ENCODE measurements around the gene HLA-DMB. TPM values are rescaled to one million over a fixed set of nuclear protein-coding genes. Genes with fewer than 3 reads are reported as not detected.
A peak's percentile ranks its signal among the peaks of the same experiment; 100 is the strongest.

Gene HLA-DMB
- total and polyA plus RNA-seq, 3 experiments from 2014 or later, result 4.3 to 25.6 (median 5.3) TPM

- ChIA-PET POLR2A (no interaction called here), CTCF (interaction anchor here (1.4 to 11.0 kb wide), 3 partner anchors 13 to 36 kb away, joined by 4 to 270 read pairs (median 161); partner anchors contain the start of gene BRD2)
- Histone ChIP-seq H3K27ac (ENCODE audit: low read depth, low read length) (no peak overlapping the region), H3K36me3 (ENCODE audit: insufficient read depth, low read length) (no peaks in the 10 kb centered on the region), H3K4me1 (ENCODE audit: insufficient read depth, low read length) (peaks cover 36% of the 10 kb centered on the region), H3K9me3 (ENCODE audit: low read length) (no peaks in the 10 kb centered on the region), H3K27me3 (ENCODE audit: insufficient read depth, low read length, poor library complexity, severe bottlenecking) (no peaks in the 10 kb centered on the region), H3K4me3 (ENCODE audit: low read length) (no peak overlapping the region)
- DNase-seq, result no peak
- Mint-ChIP-seq H3K9me3 (no peaks in the 10 kb centered on the region), H3K27me3 (no peaks in the 10 kb centered on the region), H3K4me1 (peaks cover 50 to 85% (median 76%) of the 10 kb centered on the region in 3 donors), H3K36me3 (peaks cover 0 to 10% (median 4%) of the 10 kb centered on the region in 3 donors), H3K27ac (peak overlapping the region in 3 of 8 donors; percentile 44 to 72 (median 70)), H3K4me3 (no peak overlapping the region)
Observed at GRCh38 chr6:32949113-32949512, 8.3 kb upstream of the HLA-DMB start.

- peaks cover 0 to 10% (median 4%) of the 10 kb centered on the region in 3 donors for H3K36me3 Mint-ChIP-seq
- Histone ChIP-seq H3K27me3 (ENCODE audit: insufficient read depth, low read length, poor library complexity, severe bottlenecking) (no peaks in the 10 kb centered on the region), H3K4me3 (ENCODE audit: low read length) (no peak overlapping the region), H3K9me3 (ENCODE audit: low read length) (no peaks in the 10 kb centered on the region), H3K4me1 (ENCODE audit: insufficient read depth, low read length) (peaks cover 44% of the 10 kb centered on the region), H3K27ac (ENCODE audit: low read depth, low read length) (no peak overlapping the region), H3K36me3 (ENCODE audit: insufficient read depth, low read length) (no peaks in the 10 kb centered on the region)
- peak overlapping the region in 4 of 8 donors; percentile 6 to 74 (median 32) for H3K27ac Mint-ChIP-seq
- peak in 3 of 5 donors; percentile 18 to 37 (median 35) for DNase-seq
- POLR2A ChIA-PET, result interaction anchor here (0.9 to 1.6 kb wide), 3 partner anchors 20 to 36 kb away, joined by 3 to 4 read pairs (median 3); no protein-coding TSS in a partner anchor
- CTCF ChIA-PET, result interaction anchor here (0.7 to 2.1 kb wide), 10 partner anchors 12 to 109 kb away, joined by 3 to 21 read pairs (median 4); partner anchors contain the start of genes BRD2 and TAP2
- H3K4me1 Mint-ChIP-seq, result peaks cover 49 to 85% (median 75%) of the 10 kb centered on the region in 3 donors
- no peaks in the 10 kb centered on the region for H3K27me3 Mint-ChIP-seq
- no peaks in the 10 kb centered on the region for H3K9me3 Mint-ChIP-seq
- H3K4me3 Mint-ChIP-seq, result no peak overlapping the region
Observed at GRCh38 chr6:32947552-32948465, 7.0 kb upstream of the HLA-DMB start.

GRCh38 chr6:32946893-32947292, 6.1 kb upstream of the HLA-DMB start:
- peaks cover 49 to 85% (median 75%) of the 10 kb centered on the region in 3 donors for H3K4me1 Mint-ChIP-seq
- no peaks in the 10 kb centered on the region for H3K36me3 ChIP-seq (ENCODE audit: insufficient read depth, low read length)
- H3K27ac ChIP-seq (ENCODE audit: low read depth, low read length), result no peak overlapping the region
- DNase-seq, result no peak
- peaks cover 45% of the 10 kb centered on the region for H3K4me1 ChIP-seq (ENCODE audit: insufficient read depth, low read length)
- no peaks in the 10 kb centered on the region for H3K9me3 ChIP-seq (ENCODE audit: low read length)
- ChIA-PET POLR2A (interaction anchor here (1.3 kb wide), 1 partner anchor 37 kb away, joined by 3 read pairs; no protein-coding TSS in a partner anchor), CTCF (interaction anchor here (1.0 to 2.1 kb wide), 5 partner anchors 13 to 109 kb away, joined by 3 to 21 read pairs (median 7); partner anchors contain the start of genes BRD2 and TAP2)
- H3K36me3 Mint-ChIP-seq, result peaks cover 0 to 10% (median 4%) of the 10 kb centered on the region in 3 donors
- H3K27me3 Mint-ChIP-seq, result no peaks in the 10 kb centered on the region
- H3K4me3 Mint-ChIP-seq, result no peak overlapping the region
- H3K4me3 ChIP-seq (ENCODE audit: low read length), result no peak overlapping the region
- H3K9me3 Mint-ChIP-seq, result no peaks in the 10 kb centered on the region
- H3K27me3 ChIP-seq (ENCODE audit: insufficient read depth, low read length, poor library complexity, severe bottlenecking), result no peaks in the 10 kb centered on the region
- H3K27ac Mint-ChIP-seq, result peak overlapping the region in 5 of 8 donors; percentile 10 to 57 (median 22)

- Mint-ChIP-seq H3K4me1 (peaks cover 58 to 91% (median 83%) of the 10 kb centered on the region in 3 donors), H3K36me3 (peaks cover 0 to 10% (median 4%) of the 10 kb centered on the region in 3 donors), H3K27me3 (no peaks in the 10 kb centered on the region), H3K27ac (peak overlapping the region in 5 of 8 donors; percentile 29 to 95 (median 90)), H3K4me3 (peak overlapping the region in 1 of 7 donors; percentile 57), H3K9me3 (no peaks in the 10 kb centered on the region)
- Histone ChIP-seq H3K9me3 (ENCODE audit: low read length) (no peaks in the 10 kb centered on the region), H3K4me1 (ENCODE audit: insufficient read depth, low read length) (peaks cover 54% of the 10 kb centered on the region), H3K27ac (ENCODE audit: low read depth, low read length) (no peak overlapping the region), H3K27me3 (ENCODE audit: insufficient read depth, low read length, poor library complexity, severe bottlenecking) (no peaks in the 10 kb centered on the region), H3K36me3 (ENCODE audit: insufficient read depth, low read length) (no peaks in the 10 kb centered on the region), H3K4me3 (ENCODE audit: low read length) (no peak overlapping the region)
- POLR2A ChIA-PET, result interaction anchor here (1.6 kb wide), 1 partner anchor 13 kb away, joined by 4 read pairs; no protein-coding TSS in a partner anchor
- DNase-seq, result no peak
- CTCF ChIA-PET, result no interaction called here
Observed at GRCh38 chr6:32945953-32946352, 5.1 kb upstream of the HLA-DMB start.

GRCh38 chr6:32945108-32945760, 4.4 kb upstream of the HLA-DMB start:
- Histone ChIP-seq H3K4me1 (ENCODE audit: insufficient read depth, low read length) (peaks cover 59% of the 10 kb centered on the region), H3K36me3 (ENCODE audit: insufficient read depth, low read length) (no peaks in the 10 kb centered on the region), H3K9me3 (ENCODE audit: low read length) (no peaks in the 10 kb centered on the region), H3K4me3 (ENCODE audit: low read length) (no peak overlapping the region), H3K27ac (ENCODE audit: low read depth, low read length) (peak overlapping the region; percentile 3), H3K27me3 (ENCODE audit: insufficient read depth, low read length, poor library complexity, severe bottlenecking) (no peaks in the 10 kb centered on the region)
- H3K4me3 Mint-ChIP-seq, result peak overlapping the region in 6 of 7 donors; percentile 49 to 93 (median 60)
- peak in 3 of 5 donors; percentile 10 to 63 (median 35) for DNase-seq
- H3K27me3 Mint-ChIP-seq, result no peaks in the 10 kb centered on the region
- ChIA-PET CTCF (interaction anchor here (1.1 to 7.5 kb wide), 7 partner anchors 10 to 92 kb away, joined by 3 to 90 read pairs (median 23); partner anchors contain the start of genes BRD2, HLA-DMA, PSMB9 and TAP1), POLR2A (interaction anchor here (0.8 to 7.4 kb wide), 3 partner anchors 8 to 25 kb away, joined by 4 to 107 read pairs (median 6); partner anchors contain the start of genes BRD2 and HLA-DMA)
- peaks cover 0 to 11% (median 4%) of the 10 kb centered on the region in 3 donors for H3K36me3 Mint-ChIP-seq
- peak overlapping the region; percentile 29 to 95 (median 91) for H3K27ac Mint-ChIP-seq
- H3K9me3 Mint-ChIP-seq, result no peaks in the 10 kb centered on the region
- H3K4me1 Mint-ChIP-seq, result peaks cover 61 to 91% (median 88%) of the 10 kb centered on the region in 3 donors

GRCh38 chr6:32943864-32944649, 3.2 kb upstream of the HLA-DMB start:
- Mint-ChIP-seq H3K4me1 (peaks cover 61 to 90% (median 86%) of the 10 kb centered on the region in 3 donors), H3K9me3 (no peaks in the 10 kb centered on the region), H3K27me3 (no peaks in the 10 kb centered on the region), H3K36me3 (peaks cover 0 to 3% (median 0%) of the 10 kb centered on the region in 3 donors), H3K4me3 (peak overlapping the region; percentile 44 to 93 (median 88)), H3K27ac (peak overlapping the region; percentile 72 to 95 (median 92))
- Histone ChIP-seq H3K27me3 (ENCODE audit: insufficient read depth, low read length, poor library complexity, severe bottlenecking) (no peaks in the 10 kb centered on the region), H3K27ac (ENCODE audit: low read depth, low read length) (peak overlapping the region; percentile 3), H3K9me3 (ENCODE audit: low read length) (no peaks in the 10 kb centered on the region), H3K4me3 (ENCODE audit: low read length) (peak overlapping the region; percentile 19), H3K36me3 (ENCODE audit: insufficient read depth, low read length) (no peaks in the 10 kb centered on the region), H3K4me1 (ENCODE audit: insufficient read depth, low read length) (peaks cover 59% of the 10 kb centered on the region)
- ChIA-PET POLR2A (interaction anchor here (0.5 to 7.4 kb wide), 5 partner anchors 9 to 482 kb away, joined by 3 to 107 read pairs (median 6); partner anchors contain the start of genes BRD2, HLA-DMA, PSMB9 and TAP1), CTCF (interaction anchor here (1.1 to 7.5 kb wide), 9 partner anchors 11 to 106 kb away, joined by 3 to 90 read pairs (median 13); partner anchors contain the start of genes BRD2, HLA-DMA, PSMB9 and TAP1)
- DNase-seq, result peak in 3 of 5 donors; percentile 42 to 60 (median 58)
